HFF-Myc (cell line): ENCODE results near the gene TP53BP1.

Experiments used
- DNase-seq: peaks from one replicate; pipeline ENCODE4 v3.0.0-alpha.2; 2011; ENCODE audit warnings: low read depth; ENCODE audit errors: extremely low read depth
- H3K4me3 ChIP-seq: replicated peaks from 2 replicates; pipeline ENCODE4 v1.5.1; 2011; ENCODE audit warnings: low read depth, mild to moderate bottlenecking, control low read depth, low read length
- CTCF ChIP-seq: IDR thresholded peaks from 2 replicates; pipeline ENCODE4 v1.5.1; 2012; ENCODE audit warnings: mild to moderate bottlenecking, low read depth, low read length, control low read depth; ENCODE audit errors: missing control alignments

TP53BP1 gene

GRCh38 chr15:43420876-43421275 lies 72.1 kb downstream of the TP53BP1 start:
- TF ChIP-seq CTCF = no peak
- no peak for DNase-seq
- H3K4me3 ChIP-seq = no peak overlapping the region

DNA sequence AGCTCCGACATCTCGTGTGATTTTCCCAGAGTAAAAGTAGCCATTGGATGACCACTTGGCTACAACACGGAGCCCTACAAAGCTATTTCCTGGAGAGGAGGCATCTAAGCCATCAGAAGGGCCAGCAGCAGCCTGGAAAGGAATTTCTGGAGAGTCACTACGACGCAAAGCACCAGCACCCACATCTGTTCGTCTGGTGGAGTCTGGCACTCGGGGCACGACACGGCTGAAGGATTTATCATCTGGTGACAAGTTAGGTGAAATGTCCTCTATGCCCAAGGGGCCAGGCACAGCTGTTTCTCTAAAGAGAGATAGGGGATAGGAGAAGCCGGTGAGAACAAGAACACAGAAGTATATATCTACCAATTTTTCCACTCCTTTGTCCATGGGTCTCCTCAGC lies 72.5 kb downstream of the TP53BP1 start:
- TF ChIP-seq CTCF = no peak
- DNase-seq = no peak
- H3K4me3 ChIP-seq = no peak overlapping the region

GRCh38 chr15:43414196-43414595 lies 78.8 kb downstream of the TP53BP1 start:
- no peak for DNase-seq
- H3K4me3 ChIP-seq = no peak overlapping the region
- TF ChIP-seq CTCF = no peak

DNA sequence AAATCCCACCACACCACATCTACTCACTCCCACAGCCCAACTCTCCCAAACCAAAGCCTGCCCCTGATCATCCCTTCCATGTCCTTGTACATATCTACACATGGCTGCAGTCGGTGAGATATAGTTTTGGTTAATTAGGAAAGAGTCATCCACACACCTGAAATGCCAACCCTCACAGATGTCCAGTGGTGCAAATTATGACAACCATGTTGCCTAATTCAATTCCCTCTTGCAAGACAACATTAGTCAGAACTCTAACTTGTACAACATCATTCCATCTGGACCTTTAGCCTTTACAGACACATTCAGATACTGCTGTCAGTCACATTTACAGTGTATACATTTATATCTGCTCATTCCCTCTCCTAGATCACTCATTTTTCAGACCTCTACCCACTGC lies 80.9 kb downstream of the TP53BP1 start:
- no peak for TF ChIP-seq CTCF
- no peak for DNase-seq
- no peak overlapping the region for H3K4me3 ChIP-seq

- DNase-seq = no peak
- H3K4me3 ChIP-seq = no peak overlapping the region
- no peak for TF ChIP-seq CTCF
Measured at GRCh38 chr15:43410572-43411214, 82.3 kb downstream of the TP53BP1 start.

- DNase-seq = no peak
- H3K4me3 ChIP-seq = no peak overlapping the region
- no peak for TF ChIP-seq CTCF
Measured at GRCh38 chr15:43408789-43409188, 84.2 kb downstream of the TP53BP1 start.

DNA sequence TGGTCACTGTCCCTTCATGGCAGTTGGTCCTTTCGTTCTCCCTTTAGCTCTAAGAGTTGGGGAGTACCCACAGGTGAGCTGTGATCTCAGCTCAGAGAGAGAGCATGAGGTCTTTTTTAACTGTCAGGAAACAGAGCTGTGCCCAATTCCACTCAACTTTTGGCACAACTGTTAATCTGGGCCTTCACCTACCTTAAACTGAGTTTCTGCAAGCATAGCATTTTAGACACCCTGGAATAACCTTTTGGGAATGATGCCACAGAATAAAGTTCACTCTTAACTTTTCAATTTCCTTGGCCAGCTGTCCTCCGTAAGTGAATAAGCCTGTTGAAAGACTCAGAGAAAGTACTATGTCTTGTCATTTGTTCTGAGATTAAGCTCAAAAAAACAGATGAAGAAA lies 86.1 kb downstream of the TP53BP1 start:
- no peak for DNase-seq
- H3K4me3 ChIP-seq = no peak overlapping the region
- TF ChIP-seq CTCF = no peak
